GM10847 (cell line): ENCODE measurements around the gene NTN1.

Source experiments
- POLR2A ChIP-seq: IDR thresholded peaks from 2 replicates; pipeline ENCODE4 v1.6.1; 2011; ENCODE audit not compliant: insufficient read length; ENCODE audit errors: extremely low read depth

Gene NTN1

GRCh38 chr17:9021158-9021991 is at the start of gene NTN1:
NTN1 (plus strand) TSS chr17:9021510; CDS start chr17:9022374, 864 bp downstream.
- TF ChIP-seq POLR2A = no peak

GRCh38 chr17:8975091-8975725 is 46.1 kb upstream of the NTN1 start:
- TF ChIP-seq POLR2A = no peak

GRCh38 chr17:8976638-8977037 is 44.7 kb upstream of the NTN1 start:
- TF ChIP-seq POLR2A = no peak

- no peak for TF ChIP-seq POLR2A
Measured at GRCh38 chr17:8979715-8980114, 41.6 kb upstream of the NTN1 start.

- TF ChIP-seq POLR2A = no peak
Measured at GRCh38 chr17:8981443-8981842, 39.9 kb upstream of the NTN1 start.

DNA sequence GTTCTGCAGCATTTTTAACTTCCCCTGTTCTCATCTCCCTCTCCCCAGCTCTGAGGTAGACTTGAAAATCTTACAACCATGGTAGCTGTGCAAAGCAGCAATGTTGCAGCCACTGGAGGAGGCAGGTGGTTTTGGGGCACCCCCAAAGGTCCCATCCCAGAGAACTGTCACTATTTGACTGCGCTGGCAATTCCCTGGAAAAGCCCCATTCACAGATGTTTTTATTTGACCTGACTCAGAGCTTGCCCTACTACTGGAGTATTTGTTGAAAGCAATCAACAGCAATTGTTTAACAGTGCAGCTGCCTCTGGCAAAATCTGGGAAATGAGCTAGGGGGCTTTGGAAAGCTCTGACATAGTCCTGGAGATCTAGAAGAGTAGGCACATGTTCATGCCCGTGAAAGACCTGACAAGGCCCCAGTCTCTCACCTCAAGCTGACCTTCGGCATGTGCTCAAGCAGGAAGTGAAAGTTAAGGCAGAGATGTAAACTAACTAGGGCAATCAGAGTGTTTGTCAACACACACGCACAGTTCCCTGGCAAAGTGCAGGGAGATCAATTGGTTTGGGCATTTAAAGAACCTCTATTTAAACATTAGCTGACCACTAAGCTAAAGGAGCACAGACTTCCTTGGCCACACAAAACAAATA is 36.1 kb upstream of the NTN1 start:
- no peak for TF ChIP-seq POLR2A

DNA sequence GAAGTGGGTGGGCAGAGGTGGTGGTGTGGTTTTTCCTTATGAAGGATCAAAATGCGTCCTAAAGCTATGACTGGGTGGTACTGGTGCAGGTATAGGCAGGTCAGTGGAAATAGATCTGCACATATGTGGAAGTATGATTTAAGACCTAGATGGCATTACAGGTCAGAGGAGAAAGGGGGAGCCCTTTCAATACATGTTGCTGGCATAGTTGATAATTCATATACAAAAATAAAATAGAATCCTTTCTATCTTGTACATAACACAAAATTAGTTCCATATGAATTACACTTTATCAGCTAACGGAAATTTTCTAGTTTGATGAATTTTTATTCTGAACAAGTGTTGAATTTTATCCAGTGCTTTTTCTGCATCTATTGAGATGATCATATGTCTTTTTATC is 35.0 kb upstream of the NTN1 start:
- no peak for TF ChIP-seq POLR2A

DNA sequence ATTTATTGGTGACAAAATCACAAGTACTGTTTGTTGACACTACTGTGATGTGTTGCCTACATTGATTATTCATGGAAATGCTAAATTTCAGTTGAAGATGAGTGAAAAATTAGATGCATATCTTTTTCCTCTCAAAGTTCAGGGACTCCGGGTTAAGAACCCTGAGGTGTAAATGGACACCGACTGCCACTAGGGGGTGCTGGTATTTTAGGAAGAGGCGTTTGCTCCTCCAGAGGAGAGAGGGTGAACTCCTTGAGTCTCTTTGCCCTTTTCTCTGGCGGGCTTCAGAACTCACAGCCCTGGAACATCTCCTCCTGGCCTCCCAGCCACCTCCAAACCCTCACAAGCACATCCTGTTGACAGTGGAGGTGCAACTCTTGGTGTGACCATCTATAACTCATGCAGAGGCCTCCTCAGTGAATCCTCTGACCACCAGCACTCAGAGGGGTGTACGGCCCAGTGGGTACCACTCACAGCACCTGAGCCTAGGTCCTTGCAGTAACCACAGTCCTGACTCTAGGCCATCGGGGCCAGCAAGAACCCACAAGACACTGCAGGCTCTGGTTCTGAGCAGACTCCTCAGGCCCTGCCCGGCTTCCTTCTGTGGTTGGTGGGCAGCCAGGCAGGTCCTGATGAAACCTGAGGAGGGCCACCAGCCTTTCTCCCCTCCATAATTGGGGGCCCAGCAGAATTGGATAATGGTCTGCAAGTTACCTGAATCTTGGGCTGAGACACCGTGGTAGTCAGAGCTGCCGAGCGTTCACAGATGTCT is 29.6 kb upstream of the NTN1 start:
- TF ChIP-seq POLR2A = no peak

- TF ChIP-seq POLR2A = no peak
Measured at GRCh38 chr17:8994319-8994718, 27.0 kb upstream of the NTN1 start.

DNA sequence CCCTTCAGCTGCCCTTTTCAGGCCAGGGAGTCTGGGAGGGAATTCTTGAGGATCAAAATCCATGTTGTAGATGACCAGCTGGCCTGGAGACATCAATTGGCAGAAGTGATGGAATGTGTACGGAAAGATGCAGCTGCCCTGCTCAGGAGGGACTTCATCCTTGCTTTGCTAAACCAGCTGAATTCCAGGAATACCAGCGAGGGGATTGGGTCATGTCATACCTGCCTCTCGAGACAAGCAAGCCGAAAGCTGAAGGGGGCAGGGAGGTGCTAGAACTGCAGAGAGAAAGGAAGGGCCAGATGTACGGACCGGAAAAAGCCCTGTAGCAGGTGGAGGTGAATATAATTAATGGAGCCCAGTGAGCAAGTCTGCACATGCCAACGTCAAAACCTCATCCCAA is 25.6 kb upstream of the NTN1 start:
- TF ChIP-seq POLR2A = no peak

- TF ChIP-seq POLR2A = no peak
Measured at GRCh38 chr17:8997994-8998628, 23.2 kb upstream of the NTN1 start.

DNA sequence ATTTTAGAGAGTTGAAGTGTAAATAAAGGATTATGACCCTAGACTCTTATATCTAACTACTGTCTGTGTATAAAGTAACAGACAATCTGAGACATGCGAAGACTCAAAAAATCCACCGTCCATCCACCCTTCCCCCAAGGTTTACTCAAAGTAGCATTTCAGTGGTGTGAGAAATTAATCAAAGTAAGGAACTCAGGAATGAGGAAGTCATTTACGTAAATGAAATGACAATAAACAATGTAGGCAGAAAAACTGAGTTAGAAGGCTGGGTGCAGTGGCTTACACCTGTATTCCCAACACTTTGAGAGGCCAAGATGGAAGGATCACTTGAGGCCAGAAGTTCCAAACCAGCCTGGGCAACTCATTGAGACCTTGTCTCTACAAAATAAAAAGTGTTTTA is 19.8 kb upstream of the NTN1 start:
- TF ChIP-seq POLR2A = no peak

DNA sequence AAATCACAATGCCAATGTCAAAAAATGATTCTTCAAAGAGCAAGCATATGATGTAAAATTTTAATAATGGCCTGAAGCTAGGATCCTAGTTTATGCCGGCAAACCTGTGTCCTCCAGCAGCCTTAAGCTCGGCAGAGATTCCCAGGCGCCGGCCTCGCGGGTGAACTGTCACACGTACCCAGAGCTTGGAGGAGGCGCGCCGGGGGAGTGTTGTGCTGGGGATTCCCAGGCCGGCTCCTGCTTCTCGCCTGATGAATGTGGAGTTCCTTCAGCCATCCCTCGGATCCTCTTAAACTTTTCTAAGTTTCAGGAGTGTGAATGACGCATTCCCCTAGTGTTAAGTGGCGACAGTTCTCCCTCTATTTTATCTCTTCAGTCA is 19.1 kb upstream of the NTN1 start:
- no peak for TF ChIP-seq POLR2A

DNA sequence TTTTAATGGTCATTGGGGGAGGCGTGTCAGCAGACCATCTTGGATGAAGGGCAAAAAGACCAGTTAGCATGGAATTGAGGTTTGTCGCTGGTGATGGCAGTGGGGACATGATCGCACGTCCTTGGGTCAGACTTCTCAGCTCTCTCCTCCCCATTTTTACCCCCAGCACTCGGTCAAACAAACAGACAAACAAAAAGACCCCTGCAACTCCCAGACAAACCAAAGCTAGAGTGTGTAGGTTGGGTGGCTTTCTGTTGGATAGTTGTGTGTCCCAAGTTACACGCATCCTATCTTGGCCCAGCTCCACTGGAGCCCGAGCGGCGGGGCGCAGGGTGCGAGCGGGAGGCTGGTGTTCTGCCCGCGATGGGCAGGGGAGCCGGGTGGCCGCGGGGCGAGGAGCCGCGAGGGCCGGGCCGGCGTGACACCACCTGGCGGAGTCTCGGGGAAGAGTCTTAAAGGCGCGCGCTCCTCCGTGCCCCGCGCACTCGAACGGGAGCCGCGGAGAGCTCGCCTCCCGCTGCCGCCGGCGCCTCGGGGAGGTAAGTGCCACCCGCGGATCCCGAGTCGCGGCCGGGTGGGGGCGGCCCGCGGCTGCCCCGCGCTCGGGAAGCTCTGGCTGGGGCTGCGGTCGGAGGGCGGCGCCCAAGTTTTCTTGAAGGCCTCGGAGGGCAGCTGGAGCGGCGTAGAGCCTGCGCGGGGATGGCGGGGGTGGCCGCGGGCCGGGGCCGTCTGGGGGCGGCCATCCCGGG is 18.5 kb upstream of the NTN1 start:
- no peak for TF ChIP-seq POLR2A
